Vagina (tissue), 2 donors: ENCODE data around the gene KRTAP12-2.
"Not testable (repeated sequence)": the region's sequence is repeated elsewhere in the genome, so short reads cannot be mapped to it uniquely, and the experiment has no call there.

Source experiments
- POLR2A ChIP-seq, 2 donors: fragments of 450-650 bp; IDR thresholded peaks; one replicate each; pipeline ENCODE4 v1.6.1; 2017; ENCODE audit warnings: antibody characterized with exemption in 2 of 2, mild to moderate bottlenecking in 2 of 2, moderate library complexity in 2 of 2
- POLR2AphosphoS5 ChIP-seq, 2 donors: sonication (generic); formaldehyde crosslinking; IDR thresholded peaks; one replicate each; pipeline ENCODE4 v1.9.0; 2017; ENCODE audit warnings: antibody characterized with exemption in 2 of 2, mild to moderate bottlenecking in 2 of 2, low read depth in 1 of 2; ENCODE audit not compliant: insufficient read depth in 1 of 2

GRCh38 chr21:44638506-44639330, 28.0 kb downstream of the KRTAP12-2 start:
- not testable (repeated sequence) for TF ChIP-seq POLR2AphosphoS5 (IDR thresholded peaks at IDR 0.05; ENCODE audit: insufficient read depth in 1 of 2, low read depth in 1 of 2); POLR2A (IDR thresholded peaks at IDR 0.05)
